Right lobe of liver (tissue), 6 donors: Measurements from ENCODE around the gene KIRREL3. TPM values are rescaled to one million over a fixed set of nuclear protein-coding genes. Genes with fewer than 3 reads are reported as not detected.

ENCODE experiments used
- ATAC-seq, 4 donors: fragments of 200-7000 bp; cut with Tn5 transposase; one replicate each; pipeline ENCODE4 v1.9.1; 2020; ENCODE audit warnings: mild to moderate bottlenecking in 4 of 4, moderate library complexity in 4 of 4
- DNase-seq, 3 donors: peaks; one replicate each; pipeline ENCODE4 v3.0.0-alpha.2; 2020
- H3K27ac ChIP-seq, 3 donors: fragments of 200-600 bp; one replicate each; pipeline ENCODE4 v1.8.0; 2022
- H3K27me3 ChIP-seq, 2 donors: fragments of 200-600 bp; one replicate each; pipeline ENCODE4 v1.8.0; 2022
- H3K36me3 ChIP-seq, 4 donors: fragments of 200-600 bp; sonication (generic) in 1 of 4; one replicate each; pipeline versions ENCODE4 v1.5.1 to v1.8.0; 2017 to 2022; ENCODE audit warnings: control low read depth in 1 of 4
- H3K4me1 ChIP-seq, 4 donors: fragments of 200-600 bp; sonication (generic) in 1 of 4; one replicate each; pipeline versions ENCODE4 v1.5.1 to v1.8.0; 2017 to 2022; ENCODE audit warnings: control low read depth in 1 of 4
- H3K4me3 ChIP-seq, 3 donors: fragments of 200-600 bp; one replicate each; pipeline ENCODE4 v1.8.0; 2022
- H3K9me3 ChIP-seq, 4 donors: fragments of 200-600 bp; sonication (generic) in 1 of 4; one replicate each; pipeline versions ENCODE4 v1.5.1 to v1.8.0; 2017 to 2022; ENCODE audit warnings: control low read depth in 1 of 4
- POLR2A ChIP-seq: fragments of 450-650 bp; IDR thresholded peaks from one replicate; pipeline ENCODE4 v1.6.1; 2017; ENCODE audit warnings: antibody characterized with exemption, mild to moderate bottlenecking
- WGBS: methylation state at CpG from one replicate; pipeline ENCODE4 v1.1.6; 2018; ENCODE audit warnings: low coverage, low lambda C conversion rate; ENCODE audit not compliant: insufficient coverage; ENCODE audit errors: missing lambda C conversion rate; 5-methylcytosine and 5-hydroxymethylcytosine counted together
- intact Hi-C, 2 donors: fragments of 100-400 bp; cut with DNase I; formaldehyde crosslinking; loops; one replicate each; pipeline versions ENCODE4 v1.11.2 to v1.14.1; 2022
- total RNA-seq, 6 experiments: library from RNA; depleted of rRNA in 2 of 6; stranded (reverse); fragments of >200 nt in 2 of 6; fragmentation: NEBNext Ultra II Directional in 3 of 6; extraction: Animal tissue kit (Norgen Biotek cat#: 25700) in 3 of 6; gene quantifications; one replicate each; pipeline versions ENCODE4 v1.1.0 to v1.2.4, GENCODE V29; 2016 to 2023
- TF ChIP-seq, protein P1 (sequence below), 4 donors: fragments of 200-600 bp in 3 of 4; fragments of 450-650 bp in 1 of 4; IDR thresholded peaks; one replicate each; pipeline versions ENCODE4 v1.5.1 to v1.8.0; 2016 to 2022; ENCODE audit warnings: antibody characterized with exemption in 4 of 4, mild to moderate bottlenecking in 2 of 4
- donor health status: DM: no; HTN: yes; CAD: no.
- donor health status: DM: no; HTN: no; CAD: no.
- donor health status: DM: no; HTN: no; CAD: no.
- donor health status: DM: no; HTN: yes; CAD: no.
- donor health status: DM: no; HTN: yes; CAD: no.

The KIRREL3 gene
- total RNA-seq, 6 experiments from 2014 or later: not detected

GRCh38 chr11:126840201-126840886 lies 160.2 kb downstream of the KIRREL3 start:
- ATAC-seq (no peak), DNase-seq (no peak)
- intact Hi-C loops: no loop called here
- Histone ChIP-seq H3K36me3 (no peaks in the 10 kb centered on the region), H3K27ac (no peak overlapping the region), H3K27me3 (no peaks in the 10 kb centered on the region), H3K4me3 (no peak overlapping the region), H3K9me3 (no peaks in the 10 kb centered on the region), H3K4me1 (no peaks in the 10 kb centered on the region)
- TF ChIP-seq, protein P1, sequence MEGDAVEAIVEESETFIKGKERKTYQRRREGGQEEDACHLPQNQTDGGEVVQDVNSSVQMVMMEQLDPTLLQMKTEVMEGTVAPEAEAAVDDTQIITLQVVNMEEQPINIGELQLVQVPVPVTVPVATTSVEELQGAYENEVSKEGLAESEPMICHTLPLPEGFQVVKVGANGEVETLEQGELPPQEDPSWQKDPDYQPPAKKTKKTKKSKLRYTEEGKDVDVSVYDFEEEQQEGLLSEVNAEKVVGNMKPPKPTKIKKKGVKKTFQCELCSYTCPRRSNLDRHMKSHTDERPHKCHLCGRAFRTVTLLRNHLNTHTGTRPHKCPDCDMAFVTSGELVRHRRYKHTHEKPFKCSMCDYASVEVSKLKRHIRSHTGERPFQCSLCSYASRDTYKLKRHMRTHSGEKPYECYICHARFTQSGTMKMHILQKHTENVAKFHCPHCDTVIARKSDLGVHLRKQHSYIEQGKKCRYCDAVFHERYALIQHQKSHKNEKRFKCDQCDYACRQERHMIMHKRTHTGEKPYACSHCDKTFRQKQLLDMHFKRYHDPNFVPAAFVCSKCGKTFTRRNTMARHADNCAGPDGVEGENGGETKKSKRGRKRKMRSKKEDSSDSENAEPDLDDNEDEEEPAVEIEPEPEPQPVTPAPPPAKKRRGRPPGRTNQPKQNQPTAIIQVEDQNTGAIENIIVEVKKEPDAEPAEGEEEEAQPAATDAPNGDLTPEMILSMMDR (IDR thresholded peaks at IDR 0.05): no peak
- TF ChIP-seq POLR2A: no peak
- 70% methylated on average over 7 of the region's 7 CpGs for WGBS

GRCh38 chr11:126839496-126839895 lies 161.1 kb downstream of the KIRREL3 start:
- no peak for TF ChIP-seq POLR2A
- TF ChIP-seq, protein P1 (IDR thresholded peaks at IDR 0.05): no peak
- WGBS: 66% methylated on average over 7 of the region's 7 CpGs
- intact Hi-C loops: no loop called here
- H3K36me3 ChIP-seq: no peaks in the 10 kb centered on the region
- DNase-seq (no peak), ATAC-seq (no peak)
- no peaks in the 10 kb centered on the region for H3K27me3 ChIP-seq
- H3K4me1 ChIP-seq: no peaks in the 10 kb centered on the region
- H3K9me3 ChIP-seq: no peaks in the 10 kb centered on the region
- H3K27ac ChIP-seq: no peak overlapping the region
- H3K4me3 ChIP-seq: no peak overlapping the region

- Histone ChIP-seq H3K36me3 (no peaks in the 10 kb centered on the region), H3K27me3 (no peaks in the 10 kb centered on the region), H3K27ac (no peak overlapping the region), H3K9me3 (no peaks in the 10 kb centered on the region), H3K4me1 (no peaks in the 10 kb centered on the region), H3K4me3 (no peak overlapping the region)
- TF ChIP-seq, protein P1 (IDR thresholded peaks at IDR 0.05): no peak
- DNase-seq (no peak), ATAC-seq (no peak)
- WGBS: 58% methylated on average over 5 of the region's 5 CpGs
- intact Hi-C loops: no loop called here
Observed at GRCh38 chr11:126838779-126839178, 161.8 kb downstream of the KIRREL3 start.

DNA sequence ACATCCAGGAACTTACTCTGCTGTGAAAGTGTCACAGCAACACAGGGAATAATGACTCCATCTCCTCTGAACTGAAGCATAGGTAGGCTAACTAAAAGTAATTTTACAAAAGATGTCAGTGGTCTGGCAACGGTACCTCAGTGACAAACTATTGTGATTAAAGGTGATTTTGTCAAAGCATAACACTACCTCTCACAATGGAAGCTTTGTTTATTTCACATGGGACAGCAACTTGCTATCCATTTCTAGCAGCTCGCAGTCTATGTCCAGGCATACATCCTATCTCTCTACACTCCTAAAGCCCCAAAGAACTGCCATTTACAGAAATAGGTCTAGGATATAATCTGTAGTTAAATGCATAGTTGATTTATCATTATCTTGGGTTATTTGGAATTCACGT lies 163.0 kb downstream of the KIRREL3 start:
- no peaks in the 10 kb centered on the region for H3K4me1 ChIP-seq
- intact Hi-C loops: no loop called here
- DNase-seq: no peak
- no peak overlapping the region for H3K4me3 ChIP-seq
- no peak for ATAC-seq
- H3K36me3 ChIP-seq: no peaks in the 10 kb centered on the region
- no peak overlapping the region for H3K27ac ChIP-seq
- 61% methylated on average over 3 of the region's 3 CpGs for WGBS
- TF ChIP-seq, protein P1 (IDR thresholded peaks at IDR 0.05): no peak
- no peak for TF ChIP-seq POLR2A
- no peaks in the 10 kb centered on the region for H3K9me3 ChIP-seq
- H3K27me3 ChIP-seq: no peaks in the 10 kb centered on the region
